Sigmoid colon (tissue), 3 donors: ENCODE measurements around the gene CEP126.

Source experiments
- POLR2A ChIP-seq, 2 donors: fragments of 450-650 bp; IDR thresholded peaks; one replicate each; pipeline ENCODE4 v1.6.1; 2016; ENCODE audit warnings: antibody characterized with exemption in 2 of 2, mild to moderate bottlenecking in 2 of 2, moderate library complexity in 2 of 2
- TF ChIP-seq, protein P1 (sequence below), 4 experiments: fragments of 450-650 bp in 3 of 4; fragments of 200-600 bp in 1 of 4; IDR thresholded peaks; one replicate each; pipeline ENCODE4 v1.5.1; 2016 to 2019; ENCODE audit warnings: antibody characterized with exemption in 4 of 4, mild to moderate bottlenecking in 3 of 4, moderate library complexity in 2 of 4

DNA sequence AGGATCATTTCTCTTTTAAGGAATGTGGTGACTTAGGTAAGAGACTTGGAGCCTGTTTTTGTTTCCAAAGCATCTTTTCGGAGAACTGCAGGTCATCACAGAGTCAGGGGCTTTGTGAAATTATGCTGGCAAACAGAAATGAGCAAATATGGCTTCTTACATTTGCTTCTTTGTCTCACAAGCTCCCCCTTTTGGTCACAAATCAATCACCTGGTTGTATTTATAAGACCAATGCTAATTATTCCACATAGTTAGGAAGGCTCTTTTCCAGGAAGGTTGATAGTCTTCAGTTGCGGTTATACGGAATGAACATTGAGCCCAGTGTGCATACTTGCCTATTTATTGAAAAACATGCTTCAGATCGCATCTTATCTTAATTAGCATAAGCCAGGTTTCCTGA lies 34.6 kb upstream of the CEP126 start:
- TF ChIP-seq POLR2A (IDR thresholded peaks at IDR 0.05) = no peak
- TF ChIP-seq, protein P1, sequence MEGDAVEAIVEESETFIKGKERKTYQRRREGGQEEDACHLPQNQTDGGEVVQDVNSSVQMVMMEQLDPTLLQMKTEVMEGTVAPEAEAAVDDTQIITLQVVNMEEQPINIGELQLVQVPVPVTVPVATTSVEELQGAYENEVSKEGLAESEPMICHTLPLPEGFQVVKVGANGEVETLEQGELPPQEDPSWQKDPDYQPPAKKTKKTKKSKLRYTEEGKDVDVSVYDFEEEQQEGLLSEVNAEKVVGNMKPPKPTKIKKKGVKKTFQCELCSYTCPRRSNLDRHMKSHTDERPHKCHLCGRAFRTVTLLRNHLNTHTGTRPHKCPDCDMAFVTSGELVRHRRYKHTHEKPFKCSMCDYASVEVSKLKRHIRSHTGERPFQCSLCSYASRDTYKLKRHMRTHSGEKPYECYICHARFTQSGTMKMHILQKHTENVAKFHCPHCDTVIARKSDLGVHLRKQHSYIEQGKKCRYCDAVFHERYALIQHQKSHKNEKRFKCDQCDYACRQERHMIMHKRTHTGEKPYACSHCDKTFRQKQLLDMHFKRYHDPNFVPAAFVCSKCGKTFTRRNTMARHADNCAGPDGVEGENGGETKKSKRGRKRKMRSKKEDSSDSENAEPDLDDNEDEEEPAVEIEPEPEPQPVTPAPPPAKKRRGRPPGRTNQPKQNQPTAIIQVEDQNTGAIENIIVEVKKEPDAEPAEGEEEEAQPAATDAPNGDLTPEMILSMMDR (IDR thresholded peaks at IDR 0.05) = no peak
